GM19397 (cell line): ENCODE measurements around the gene ALDH3A2.
"Not testable (repeated sequence)": the region's sequence is repeated elsewhere in the genome, so short reads cannot be mapped to it uniquely, and the experiment has no call there.

ENCODE experiments used
- ATAC-seq: cut with Tn5 transposase; IDR thresholded peaks from one replicate; pipeline ENCODE4 v1.9.1; 2021; ENCODE audit warnings: mild to moderate bottlenecking, moderate library complexity; ENCODE audit not compliant: unreplicated experiment

The ALDH3A2 gene

GRCh38 chr17:19649274-19649541 lies 657 bp downstream of the ALDH3A2 start:
- no peak for ATAC-seq

DNA sequence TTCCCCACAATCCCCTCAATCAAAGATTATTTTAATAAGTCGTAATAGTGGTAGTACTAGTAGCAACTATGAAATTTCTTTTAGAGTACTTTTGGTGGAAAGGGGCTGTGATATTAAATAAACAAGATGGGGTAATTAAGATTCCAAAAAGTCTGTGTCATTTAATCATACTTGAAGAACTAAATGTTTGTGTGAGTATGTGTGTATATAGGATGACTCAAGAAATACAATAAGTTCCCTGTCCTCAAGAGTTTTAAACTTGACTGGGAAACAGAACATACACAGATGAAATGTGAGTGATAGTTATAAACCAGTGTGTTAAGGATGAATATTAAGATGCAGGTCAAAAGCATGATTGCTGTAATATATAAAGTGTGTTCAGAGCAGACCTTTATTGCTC lies 2.3 kb downstream of the ALDH3A2 start:
- ATAC-seq, result no peak

DNA sequence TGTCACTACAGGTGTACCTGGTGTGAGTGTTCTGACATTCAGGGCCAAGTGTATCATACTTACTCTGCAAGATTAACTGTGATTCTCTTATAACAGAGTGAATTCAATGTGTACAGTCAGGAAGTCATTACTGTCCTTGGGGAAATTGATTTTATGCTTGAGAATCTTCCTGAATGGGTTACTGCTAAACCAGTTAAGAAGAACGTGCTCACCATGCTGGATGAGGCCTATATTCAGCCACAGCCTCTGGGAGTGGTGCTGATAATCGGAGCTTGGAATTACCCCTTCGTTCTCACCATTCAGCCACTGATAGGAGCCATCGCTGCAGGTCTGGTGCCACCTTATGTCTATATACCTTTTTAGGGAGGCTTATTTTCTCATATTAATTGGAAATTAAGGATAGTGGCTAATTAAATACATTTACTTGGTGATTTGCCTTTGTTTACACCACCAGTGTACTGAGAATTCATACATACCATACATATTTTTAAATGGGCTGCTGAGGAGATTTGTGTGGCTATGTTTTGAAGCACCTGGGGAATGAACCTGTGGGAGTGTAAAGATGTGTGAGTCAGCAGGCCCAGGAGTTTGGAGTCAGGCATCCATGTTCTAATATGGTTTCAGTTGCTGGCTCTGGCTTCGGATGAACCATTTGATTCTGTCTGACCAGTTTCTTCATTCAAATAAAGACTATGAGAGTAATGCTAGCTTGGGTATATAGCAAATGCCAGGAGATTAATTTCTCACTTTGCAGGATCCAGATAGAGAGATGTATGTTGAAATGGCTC lies 3.1 kb downstream of the ALDH3A2 start:
- no peak for ATAC-seq

GRCh38 chr17:19652595-19652994 lies 4.0 kb downstream of the ALDH3A2 start:
- ATAC-seq, result no peak

- ATAC-seq, result no peak
Observed at GRCh38 chr17:19654342-19654886, 5.9 kb downstream of the ALDH3A2 start.

- no peak for ATAC-seq
Observed at GRCh38 chr17:19654896-19655295, 6.3 kb downstream of the ALDH3A2 start.

- ATAC-seq, result no peak
Observed at GRCh38 chr17:19656336-19656735, 7.8 kb downstream of the ALDH3A2 start.

DNA sequence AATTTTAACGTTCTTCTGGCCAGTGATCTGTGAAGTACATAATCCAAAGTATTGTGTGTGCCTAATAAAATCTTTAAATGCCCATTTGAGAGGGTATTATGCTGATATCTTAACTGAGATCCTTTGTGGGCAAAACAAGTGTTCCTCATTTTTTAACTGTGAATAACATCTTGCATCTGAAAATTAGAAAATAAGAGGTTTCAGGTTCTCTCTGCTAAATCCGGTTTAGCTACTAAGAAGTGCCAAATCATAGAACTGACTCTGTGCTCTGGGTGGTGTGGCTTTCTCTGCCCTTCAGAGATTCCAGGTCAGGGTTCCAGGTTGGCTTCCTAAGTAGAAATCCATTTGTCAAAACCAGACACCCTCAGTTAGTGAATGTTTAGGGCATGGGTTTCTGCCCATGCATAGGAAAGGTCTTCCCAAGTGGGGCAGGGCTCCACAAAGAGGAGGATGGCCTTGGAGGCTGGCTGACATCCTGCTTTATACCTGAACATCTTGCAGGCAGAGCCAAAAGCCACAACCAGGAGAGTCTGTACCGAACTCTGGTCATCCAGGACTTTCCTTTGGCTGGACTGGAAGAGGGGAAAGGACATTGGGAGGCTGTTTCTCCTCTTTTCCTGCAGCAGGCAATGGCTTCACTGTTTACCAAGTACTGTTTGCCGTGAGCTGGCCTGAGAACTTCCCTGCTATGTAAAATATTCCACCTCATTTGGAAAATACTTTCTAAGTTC lies 8.5 kb downstream of the ALDH3A2 start:
- ATAC-seq, result no peak

- no peak for ATAC-seq
Observed at GRCh38 chr17:19659366-19660177, 11.0 kb downstream of the ALDH3A2 start.

DNA sequence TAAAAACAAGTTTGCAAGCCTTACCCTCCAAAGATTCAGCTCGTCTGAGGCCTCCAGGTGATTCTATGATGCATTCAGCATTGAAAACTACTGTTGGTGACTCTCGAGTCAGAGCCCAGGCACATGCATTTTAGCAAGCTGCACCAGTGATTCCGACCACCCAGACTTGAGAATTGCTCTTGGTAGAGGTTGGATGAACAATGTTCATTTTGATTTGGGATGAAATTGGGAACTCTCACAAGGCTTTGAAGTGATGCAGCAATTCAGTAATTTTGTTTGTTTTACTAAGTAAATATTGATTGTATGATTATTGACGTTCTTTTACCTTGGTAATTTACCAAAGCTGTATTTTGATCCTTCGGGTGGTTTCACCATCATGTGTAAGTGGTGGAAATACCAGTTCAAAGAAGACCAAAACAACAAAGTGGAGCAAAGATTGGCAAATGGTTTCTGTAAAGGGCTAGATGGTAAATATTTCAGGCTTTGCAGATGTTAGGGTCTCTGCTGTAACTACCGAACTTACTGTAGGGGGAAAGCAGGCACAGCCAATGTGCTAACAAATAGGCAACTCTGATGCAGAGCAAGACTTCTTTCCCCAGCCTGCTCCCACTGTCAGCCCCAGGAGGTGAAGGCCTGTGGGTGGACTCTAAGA lies 11.8 kb downstream of the ALDH3A2 start:
- no peak for ATAC-seq

GRCh38 chr17:19661121-19661520 lies 12.6 kb downstream of the ALDH3A2 start:
- ATAC-seq, result no peak

- no peak for ATAC-seq
Observed at GRCh38 chr17:19663097-19663496, 14.5 kb downstream of the ALDH3A2 start.

- ATAC-seq, result no peak
Observed at GRCh38 chr17:19664136-19664820, 15.7 kb downstream of the ALDH3A2 start.

DNA sequence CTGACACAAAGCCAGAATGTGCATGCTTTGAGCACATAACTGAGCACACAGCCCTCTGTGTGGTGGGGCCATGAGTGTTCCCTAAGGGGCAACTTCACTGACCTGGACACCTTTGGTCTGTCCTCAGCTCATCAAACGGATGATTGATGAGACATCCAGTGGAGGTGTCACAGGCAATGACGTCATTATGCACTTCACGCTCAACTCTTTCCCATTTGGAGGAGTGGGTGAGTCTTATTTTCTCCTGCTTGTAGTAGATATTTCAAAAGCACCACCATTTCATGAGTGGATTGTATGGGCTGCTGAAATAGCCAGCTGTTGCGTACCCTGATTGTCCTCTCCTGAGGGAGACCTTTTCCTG lies 16.2 kb downstream of the ALDH3A2 start:
- ATAC-seq, result no peak

DNA sequence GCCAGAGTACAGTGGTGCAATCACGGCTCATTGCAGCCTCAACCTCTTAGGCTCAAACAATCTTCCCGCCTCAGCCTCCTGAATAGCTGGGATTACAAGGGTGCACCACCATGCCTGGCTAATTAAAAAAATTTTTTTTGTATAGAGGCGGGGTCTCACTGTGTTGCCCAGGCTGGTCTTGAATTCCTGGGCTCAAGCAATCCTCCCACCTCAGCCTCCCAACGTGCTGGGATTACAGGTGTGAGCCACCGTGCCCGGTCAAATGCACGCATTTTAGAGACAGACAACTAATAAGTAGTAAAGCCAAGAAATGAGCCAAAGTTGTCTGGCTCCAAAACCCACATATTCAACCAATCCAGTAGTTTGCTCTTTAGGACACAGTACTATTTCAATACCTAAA lies 21.1 kb downstream of the ALDH3A2 start:
- ATAC-seq, result not testable (repeated sequence)

- no peak for ATAC-seq
Observed at GRCh38 chr17:19670908-19671307, 22.4 kb downstream of the ALDH3A2 start.

- no peak for ATAC-seq
Observed at GRCh38 chr17:19671433-19671832, 22.9 kb downstream of the ALDH3A2 start.

DNA sequence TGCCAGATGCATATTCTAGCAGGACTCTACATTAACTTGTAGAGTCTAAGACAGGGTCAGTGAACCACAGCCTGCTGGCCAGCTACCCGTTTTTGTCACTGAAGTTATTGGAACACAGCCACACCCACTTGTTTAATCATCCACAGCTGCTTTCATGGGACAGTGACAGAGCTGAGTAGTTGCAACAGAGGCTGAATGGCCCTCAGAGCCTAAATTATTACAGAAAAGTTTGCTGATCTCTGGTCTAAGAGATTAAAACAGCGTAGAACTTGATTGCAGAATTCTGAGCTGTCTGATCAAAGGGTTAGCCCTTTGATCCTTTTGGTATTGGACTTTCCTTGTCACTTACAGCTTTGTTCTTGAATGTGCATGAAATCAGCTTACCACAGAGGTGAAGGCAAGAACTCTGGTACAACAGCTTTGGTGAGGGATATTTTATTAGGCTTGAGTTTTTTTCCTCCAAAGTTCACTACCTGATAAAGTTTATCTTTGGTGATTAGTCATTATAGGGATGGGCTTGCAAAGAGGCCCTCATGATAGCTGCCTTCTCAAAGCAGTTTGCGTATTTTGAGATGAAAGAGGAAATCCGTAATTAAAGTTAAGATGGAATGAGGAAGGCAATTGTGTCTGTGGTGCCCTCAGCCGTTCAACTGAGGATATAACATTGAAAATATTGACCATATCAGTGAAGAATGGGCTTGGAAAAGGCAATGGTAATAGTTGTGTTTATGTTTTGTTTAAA lies 23.6 kb downstream of the ALDH3A2 start:
- no peak for ATAC-seq

- ATAC-seq, result no peak
Observed at GRCh38 chr17:19673623-19674022, 25.1 kb downstream of the ALDH3A2 start.

- no peak for ATAC-seq
Observed at GRCh38 chr17:19676896-19677295, 28.3 kb downstream of the ALDH3A2 start.
